ENCODE results near the gene LGALS3BP. TPM values are rescaled to one million over a fixed set of nuclear protein-coding genes. Genes with fewer than 3 reads are reported as not detected.
"Not testable (repeated sequence)": the region's sequence is repeated elsewhere in the genome, so short reads cannot be mapped to it uniquely, and the experiment has no call there.

LGALS3BP gene
- polyA plus RNA-seq, 4 donors: 181 to 361 (median 290) TPM

GRCh38 chr17:79024901-79025737, 45.4 kb upstream of the LGALS3BP start:
- WGBS, 3 donors: 28 to 49% (median 41%) methylated on average over 31 of the region's 31 CpGs
- Histone ChIP-seq H3K27ac (ENCODE audit: low read depth in 1 of 3, low read length in 2 of 3) (peak overlapping the region in 1 of 3 donors; percentile 37), H3K27me3 (ENCODE audit: control insufficient read depth in 3 of 3, insufficient read depth in 3 of 3, low read length in 3 of 3) (peaks cover 0 to 50% (median 0%) of the 10 kb centered on the region in 3 donors), H3K4me1 (ENCODE audit: control insufficient read depth in 3 of 3, insufficient read depth in 2 of 3, low read depth in 1 of 3, low read length in 2 of 3) (peaks cover 3 to 50% (median 9%) of the 10 kb centered on the region in 3 donors), H3K4me3 (ENCODE audit: low read depth in 1 of 3, low read length in 3 of 3) (peak overlapping the region in 2 of 3 donors; percentile 51 to 57), H3K9me3 (ENCODE audit: control insufficient read depth in 2 of 2, insufficient read depth in 1 of 2, low read depth in 1 of 2, low read length in 1 of 2) (no peaks in the 10 kb centered on the region), H3K36me3 (ENCODE audit: control insufficient read depth in 3 of 3, insufficient read depth in 2 of 3, low read depth in 1 of 3, low read length in 3 of 3) (no peaks in the 10 kb centered on the region)
- FAIRE-seq (no peak), DNase-seq (peak; percentile 15 to 19)

GRCh38 chr17:79023886-79024771, 44.4 kb upstream of the LGALS3BP start, which contains the start of gene C1QTNF1:
Gene C1QTNF1 (plus strand): TSS chr17:79024169. CDS start chr17:79043969, 19,800 bp downstream.
- WGBS, 3 donors: 2 to 3% (median 2%) methylated on average over 66 to 77 of the region's 77 CpGs
- FAIRE-seq (no peak), DNase-seq (peak; percentile 49 to 52)
- H3K27ac ChIP-seq (ENCODE audit: low read depth in 1 of 3, low read length in 2 of 3): peak within 1 kb of the TSS in 1 of 3 donors; percentile 38
- H3K9me3 ChIP-seq (ENCODE audit: control insufficient read depth in 2 of 2, insufficient read depth in 1 of 2, low read depth in 1 of 2, low read length in 1 of 2): no peaks in the 10 kb centered on the region
- H3K36me3 ChIP-seq (ENCODE audit: control insufficient read depth in 3 of 3, insufficient read depth in 2 of 3, low read depth in 1 of 3, low read length in 3 of 3): no peaks in the 10 kb centered on the region
- H3K27me3 ChIP-seq (ENCODE audit: control insufficient read depth in 3 of 3, insufficient read depth in 3 of 3, low read length in 3 of 3): peaks cover 0 to 47% (median 0%) of the 10 kb centered on the region in 3 donors
- peak within 1 kb of the TSS; percentile 31 to 57 (median 51) for H3K4me3 ChIP-seq (ENCODE audit: low read depth in 1 of 3, low read length in 3 of 3)
- H3K4me1 ChIP-seq (ENCODE audit: control insufficient read depth in 3 of 3, insufficient read depth in 2 of 3, low read depth in 1 of 3, low read length in 2 of 3): peaks cover 3 to 60% (median 14%) of the 10 kb centered on the region in 3 donors

GRCh38 chr17:79023180-79023705, 43.5 kb upstream of the LGALS3BP start:
- H3K4me1 ChIP-seq (ENCODE audit: control insufficient read depth in 3 of 3, insufficient read depth in 2 of 3, low read depth in 1 of 3, low read length in 2 of 3): peaks cover 3 to 62% (median 14%) of the 10 kb centered on the region in 3 donors

GRCh38 chr17:79022507-79022991, 42.8 kb upstream of the LGALS3BP start:
- peak overlapping the region in 1 of 3 donors; percentile 27 for H3K27ac ChIP-seq (ENCODE audit: low read depth in 1 of 3, low read length in 2 of 3)
- H3K9me3 ChIP-seq (ENCODE audit: control insufficient read depth in 2 of 2, insufficient read depth in 1 of 2, low read depth in 1 of 2, low read length in 1 of 2): no peaks in the 10 kb centered on the region
- DNase-seq: peak in 1 of 2 donors; percentile 54
- H3K27me3 ChIP-seq (ENCODE audit: control insufficient read depth in 3 of 3, insufficient read depth in 3 of 3, low read length in 3 of 3): peaks cover 0 to 37% (median 0%) of the 10 kb centered on the region in 3 donors
- H3K4me3 ChIP-seq (ENCODE audit: low read depth in 1 of 3, low read length in 3 of 3): no peak overlapping the region
- WGBS, 3 donors: 57 to 65% (median 63%) methylated on average over 9 of the region's 9 CpGs
- H3K36me3 ChIP-seq (ENCODE audit: control insufficient read depth in 3 of 3, insufficient read depth in 2 of 3, low read depth in 1 of 3, low read length in 3 of 3): no peaks in the 10 kb centered on the region
- peaks cover 0 to 55% (median 12%) of the 10 kb centered on the region in 3 donors for H3K4me1 ChIP-seq (ENCODE audit: control insufficient read depth in 3 of 3, insufficient read depth in 2 of 3, low read depth in 1 of 3, low read length in 2 of 3)
- FAIRE-seq: no peak

More at GRCh38 chr17:79023180-79023705, 43.5 kb upstream of the LGALS3BP start:
- no peaks in the 10 kb centered on the region for H3K36me3 ChIP-seq (ENCODE audit: control insufficient read depth in 3 of 3, insufficient read depth in 2 of 3, low read depth in 1 of 3, low read length in 3 of 3)
- FAIRE-seq (no peak), DNase-seq (no peak)
- WGBS, 3 donors: 81 to 87% (median 87%) methylated on average over 12 of the region's 12 CpGs
- H3K27me3 ChIP-seq (ENCODE audit: control insufficient read depth in 3 of 3, insufficient read depth in 3 of 3, low read length in 3 of 3): peaks cover 0 to 44% (median 0%) of the 10 kb centered on the region in 3 donors
- no peak overlapping the region for H3K4me3 ChIP-seq (ENCODE audit: low read depth in 1 of 3, low read length in 3 of 3)
- peak overlapping the region in 1 of 3 donors; percentile 27 for H3K27ac ChIP-seq (ENCODE audit: low read depth in 1 of 3, low read length in 2 of 3)
- no peaks in the 10 kb centered on the region for H3K9me3 ChIP-seq (ENCODE audit: control insufficient read depth in 2 of 2, insufficient read depth in 1 of 2, low read depth in 1 of 2, low read length in 1 of 2)

- H3K27me3 ChIP-seq (ENCODE audit: control insufficient read depth in 3 of 3, insufficient read depth in 3 of 3, low read length in 3 of 3): peaks cover 0 to 32% (median 0%) of the 10 kb centered on the region in 3 donors
- FAIRE-seq; H3K36me3 ChIP-seq (ENCODE audit: control insufficient read depth in 3 of 3, insufficient read depth in 2 of 3, low read depth in 1 of 3, low read length in 3 of 3); DNase-seq; H3K4me3 ChIP-seq (ENCODE audit: low read depth in 1 of 3, low read length in 3 of 3); H3K9me3 ChIP-seq (ENCODE audit: control insufficient read depth in 2 of 2, insufficient read depth in 1 of 2, low read depth in 1 of 2, low read length in 1 of 2): not testable (repeated sequence)
- 90 to 94% (median 92%) methylated on average over 2 of the region's 2 CpGs for WGBS, 3 donors
- H3K27ac ChIP-seq (ENCODE audit: low read depth in 1 of 3, low read length in 2 of 3): peak overlapping the region in 1 of 3 donors; percentile 27
- peaks cover 0 to 49% (median 9%) of the 10 kb centered on the region in 3 donors for H3K4me1 ChIP-seq (ENCODE audit: control insufficient read depth in 3 of 3, insufficient read depth in 2 of 3, low read depth in 1 of 3, low read length in 2 of 3)
Observed at GRCh38 chr17:79021929-79022328, 42.2 kb upstream of the LGALS3BP start.

- H3K9me3 ChIP-seq (ENCODE audit: control insufficient read depth in 2 of 2, insufficient read depth in 1 of 2, low read depth in 1 of 2, low read length in 1 of 2): peaks cover 0 to under 1% of the 10 kb centered on the region in 2 donors
- no peak overlapping the region for H3K4me3 ChIP-seq (ENCODE audit: low read depth in 1 of 3, low read length in 3 of 3)
- peak overlapping the region in 1 of 3 donors; percentile 56 for H3K27ac ChIP-seq (ENCODE audit: low read depth in 1 of 3, low read length in 2 of 3)
- WGBS, 3 donors: 70 to 88% (median 73%) methylated on average over 2 of the region's 2 CpGs
- no peak for FAIRE-seq
- H3K27me3 ChIP-seq (ENCODE audit: control insufficient read depth in 3 of 3, insufficient read depth in 3 of 3, low read length in 3 of 3): peaks cover 0 to 30% (median 0%) of the 10 kb centered on the region in 3 donors
- DNase-seq: no peak
- peaks cover 0 to 39% (median 9%) of the 10 kb centered on the region in 3 donors for H3K4me1 ChIP-seq (ENCODE audit: control insufficient read depth in 3 of 3, insufficient read depth in 2 of 3, low read depth in 1 of 3, low read length in 2 of 3)
- H3K36me3 ChIP-seq (ENCODE audit: control insufficient read depth in 3 of 3, insufficient read depth in 2 of 3, low read depth in 1 of 3, low read length in 3 of 3): no peaks in the 10 kb centered on the region
Observed at GRCh38 chr17:79020631-79021301, 41.0 kb upstream of the LGALS3BP start.

GRCh38 chr17:79019632-79020584, 40.2 kb upstream of the LGALS3BP start:
- FAIRE-seq: no peak
- Histone ChIP-seq H3K4me3 (ENCODE audit: low read depth in 1 of 3, low read length in 3 of 3) (no peak overlapping the region), H3K4me1 (ENCODE audit: control insufficient read depth in 3 of 3, insufficient read depth in 2 of 3, low read depth in 1 of 3, low read length in 2 of 3) (peaks cover 0 to 33% (median 9%) of the 10 kb centered on the region in 3 donors), H3K27me3 (ENCODE audit: control insufficient read depth in 3 of 3, insufficient read depth in 3 of 3, low read length in 3 of 3) (peaks cover 0 to 24% (median 0%) of the 10 kb centered on the region in 3 donors), H3K27ac (ENCODE audit: low read depth in 1 of 3, low read length in 2 of 3) (peak overlapping the region in 2 of 3 donors; percentile 45 to 56), H3K9me3 (ENCODE audit: control insufficient read depth in 2 of 2, insufficient read depth in 1 of 2, low read depth in 1 of 2, low read length in 1 of 2) (peaks cover 0 to 4% of the 10 kb centered on the region in 2 donors), H3K36me3 (ENCODE audit: control insufficient read depth in 3 of 3, insufficient read depth in 2 of 3, low read depth in 1 of 3, low read length in 3 of 3) (no peaks in the 10 kb centered on the region)
- WGBS, 3 donors: 16 to 27% (median 22%) methylated on average over 19 of the region's 19 CpGs
- peak; percentile 58 to 79 for DNase-seq

Measured in small intestine (tissue), 7 donors.